OCI-LY3 (cell line): ENCODE measurements around the gene GTF2IRD2.
"Not testable (repeated sequence)": the region's sequence is repeated elsewhere in the genome, so short reads cannot be mapped to it uniquely, and the experiment has no call there.

Experiments
- EZH2phosphoT487 ChIP-seq: fragments of 200-600 bp; shearing (Covaris generic); IDR thresholded peaks from 2 replicates; pipeline ENCODE4 v1.6.1; 2018; ENCODE audit warnings: antibody characterized with exemption, mixed run types, low read depth
- TF ChIP-seq, protein P1 (sequence below): fragments of 200-600, 300-600 bp; sonication (generic); IDR thresholded peaks from 2 replicates; pipeline ENCODE4 v1.5.1; 2014; ENCODE audit warnings: antibody characterized with exemption, low read length, low read depth

DNA sequence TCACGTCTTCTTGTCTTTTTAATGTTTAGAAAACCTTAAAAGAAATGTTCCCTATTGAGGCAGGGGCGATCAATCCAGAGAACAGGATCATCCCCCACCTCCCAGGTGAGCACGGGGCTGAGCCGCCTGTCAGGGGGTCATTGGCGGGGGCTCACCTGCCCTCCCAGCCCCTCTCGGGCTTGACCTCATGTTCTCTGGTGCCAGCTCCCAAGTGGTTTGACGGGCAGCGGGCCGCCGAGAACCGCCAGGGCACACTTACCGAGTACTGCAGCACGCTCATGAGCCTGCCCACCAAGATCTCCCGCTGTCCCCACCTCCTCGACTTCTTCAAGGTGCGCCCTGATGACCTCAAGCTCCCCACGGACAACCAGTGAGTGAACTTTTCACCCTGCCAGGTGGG, 72.4 kb downstream of the GTF2IRD2 start:
- TF ChIP-seq, protein P1, sequence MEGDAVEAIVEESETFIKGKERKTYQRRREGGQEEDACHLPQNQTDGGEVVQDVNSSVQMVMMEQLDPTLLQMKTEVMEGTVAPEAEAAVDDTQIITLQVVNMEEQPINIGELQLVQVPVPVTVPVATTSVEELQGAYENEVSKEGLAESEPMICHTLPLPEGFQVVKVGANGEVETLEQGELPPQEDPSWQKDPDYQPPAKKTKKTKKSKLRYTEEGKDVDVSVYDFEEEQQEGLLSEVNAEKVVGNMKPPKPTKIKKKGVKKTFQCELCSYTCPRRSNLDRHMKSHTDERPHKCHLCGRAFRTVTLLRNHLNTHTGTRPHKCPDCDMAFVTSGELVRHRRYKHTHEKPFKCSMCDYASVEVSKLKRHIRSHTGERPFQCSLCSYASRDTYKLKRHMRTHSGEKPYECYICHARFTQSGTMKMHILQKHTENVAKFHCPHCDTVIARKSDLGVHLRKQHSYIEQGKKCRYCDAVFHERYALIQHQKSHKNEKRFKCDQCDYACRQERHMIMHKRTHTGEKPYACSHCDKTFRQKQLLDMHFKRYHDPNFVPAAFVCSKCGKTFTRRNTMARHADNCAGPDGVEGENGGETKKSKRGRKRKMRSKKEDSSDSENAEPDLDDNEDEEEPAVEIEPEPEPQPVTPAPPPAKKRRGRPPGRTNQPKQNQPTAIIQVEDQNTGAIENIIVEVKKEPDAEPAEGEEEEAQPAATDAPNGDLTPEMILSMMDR = not testable (repeated sequence)
- TF ChIP-seq EZH2phosphoT487 = not testable (repeated sequence)
